Measurements from ENCODE around the gene UBXN6.

The UBXN6 gene, protein sequence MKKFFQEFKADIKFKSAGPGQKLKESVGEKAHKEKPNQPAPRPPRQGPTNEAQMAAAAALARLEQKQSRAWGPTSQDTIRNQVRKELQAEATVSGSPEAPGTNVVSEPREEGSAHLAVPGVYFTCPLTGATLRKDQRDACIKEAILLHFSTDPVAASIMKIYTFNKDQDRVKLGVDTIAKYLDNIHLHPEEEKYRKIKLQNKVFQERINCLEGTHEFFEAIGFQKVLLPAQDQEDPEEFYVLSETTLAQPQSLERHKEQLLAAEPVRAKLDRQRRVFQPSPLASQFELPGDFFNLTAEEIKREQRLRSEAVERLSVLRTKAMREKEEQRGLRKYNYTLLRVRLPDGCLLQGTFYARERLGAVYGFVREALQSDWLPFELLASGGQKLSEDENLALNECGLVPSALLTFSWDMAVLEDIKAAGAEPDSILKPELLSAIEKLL

DNA sequence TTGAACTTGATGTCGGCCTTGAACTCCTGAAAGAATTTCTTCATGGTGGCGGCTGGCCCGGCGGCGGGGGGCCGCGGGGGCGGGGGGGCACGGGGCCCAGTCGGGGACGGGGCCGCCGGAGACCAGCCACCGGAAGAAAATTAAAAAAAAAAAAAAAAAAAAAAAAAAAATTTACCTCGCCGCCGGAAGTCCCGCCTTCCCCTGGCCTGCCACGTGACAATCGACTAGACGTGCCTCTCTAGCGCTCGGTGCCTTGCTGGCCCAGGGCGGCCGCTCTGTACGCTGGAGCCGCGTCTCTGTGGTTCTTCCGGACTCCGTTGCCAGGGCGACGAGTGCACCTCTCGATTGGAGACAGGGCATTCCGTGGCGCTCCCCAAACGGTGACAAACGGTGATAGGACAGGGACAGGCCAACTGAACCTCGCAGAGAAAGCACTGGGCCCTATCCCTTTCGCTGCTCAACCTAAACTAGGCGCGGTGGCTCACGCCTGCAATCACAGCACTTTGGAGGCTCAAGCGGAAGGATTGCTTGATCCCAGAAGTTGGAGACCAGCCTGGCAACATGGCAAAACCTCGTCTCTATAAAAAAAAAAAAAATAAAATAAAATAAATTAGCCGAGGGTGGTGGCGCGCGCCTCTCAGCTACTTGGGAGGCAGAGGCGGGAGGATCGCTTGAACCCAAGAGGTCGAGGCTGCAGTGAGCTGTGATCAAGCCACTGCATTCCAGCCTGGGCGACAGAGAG is at the start of gene UBXN6:
Gene UBXN6, minus strand, starts transcription at position 141 of the 742 bp plus-strand sequence. Its CDS starts 97 bp downstream, at position 44.
- peak; percentile 96 for DNase-seq

DNA sequence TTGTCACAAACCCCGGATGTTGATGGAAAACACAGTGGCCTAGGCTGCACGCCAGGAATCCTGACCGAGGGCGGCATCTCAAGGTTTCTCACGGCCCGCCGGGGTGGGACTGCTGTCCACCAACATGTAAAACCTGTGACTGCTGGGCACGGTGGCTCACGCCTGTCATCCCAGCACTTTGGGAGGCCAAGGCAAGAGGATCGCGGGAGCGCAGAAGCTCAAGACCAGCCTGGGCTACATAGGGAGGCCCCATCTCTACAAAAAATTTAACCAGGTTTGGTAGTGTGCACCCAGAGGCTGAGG is 49.5 kb upstream of the UBXN6 start:
- no peak for DNase-seq

DNA sequence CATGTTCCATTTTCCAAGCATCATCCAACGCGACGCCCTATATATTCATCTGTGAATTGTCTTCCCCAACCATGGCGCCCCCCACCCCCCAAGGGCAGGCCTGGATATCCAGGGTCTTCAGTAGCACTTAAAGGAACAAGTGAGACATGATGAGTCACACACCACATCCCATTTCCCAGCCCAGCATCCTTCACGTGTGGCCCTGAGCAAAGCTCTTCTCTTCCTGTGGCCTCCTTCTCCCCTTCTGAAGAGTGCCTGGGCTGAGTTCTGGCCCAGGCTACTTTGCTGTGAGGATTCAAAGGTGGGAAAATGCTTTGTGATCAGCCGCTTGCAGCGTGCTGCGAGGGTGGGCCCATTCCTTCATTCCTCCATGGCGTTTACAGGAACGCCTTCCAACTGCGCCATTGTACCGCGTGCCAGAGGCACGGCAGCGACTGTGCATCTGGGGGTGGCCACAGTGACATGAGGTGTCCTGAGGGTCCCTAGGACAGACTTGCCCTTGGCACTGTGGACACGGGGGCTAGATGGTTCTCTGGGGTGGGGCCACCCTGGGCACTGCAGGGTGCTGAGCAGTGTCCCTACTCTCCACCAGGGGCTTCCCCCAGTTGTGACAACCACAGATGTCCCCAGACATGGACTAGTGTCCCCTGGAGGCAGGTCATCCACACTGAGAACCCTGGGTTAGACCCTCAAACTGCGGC is 49.0 kb upstream of the UBXN6 start:
- no peak for DNase-seq

DNA sequence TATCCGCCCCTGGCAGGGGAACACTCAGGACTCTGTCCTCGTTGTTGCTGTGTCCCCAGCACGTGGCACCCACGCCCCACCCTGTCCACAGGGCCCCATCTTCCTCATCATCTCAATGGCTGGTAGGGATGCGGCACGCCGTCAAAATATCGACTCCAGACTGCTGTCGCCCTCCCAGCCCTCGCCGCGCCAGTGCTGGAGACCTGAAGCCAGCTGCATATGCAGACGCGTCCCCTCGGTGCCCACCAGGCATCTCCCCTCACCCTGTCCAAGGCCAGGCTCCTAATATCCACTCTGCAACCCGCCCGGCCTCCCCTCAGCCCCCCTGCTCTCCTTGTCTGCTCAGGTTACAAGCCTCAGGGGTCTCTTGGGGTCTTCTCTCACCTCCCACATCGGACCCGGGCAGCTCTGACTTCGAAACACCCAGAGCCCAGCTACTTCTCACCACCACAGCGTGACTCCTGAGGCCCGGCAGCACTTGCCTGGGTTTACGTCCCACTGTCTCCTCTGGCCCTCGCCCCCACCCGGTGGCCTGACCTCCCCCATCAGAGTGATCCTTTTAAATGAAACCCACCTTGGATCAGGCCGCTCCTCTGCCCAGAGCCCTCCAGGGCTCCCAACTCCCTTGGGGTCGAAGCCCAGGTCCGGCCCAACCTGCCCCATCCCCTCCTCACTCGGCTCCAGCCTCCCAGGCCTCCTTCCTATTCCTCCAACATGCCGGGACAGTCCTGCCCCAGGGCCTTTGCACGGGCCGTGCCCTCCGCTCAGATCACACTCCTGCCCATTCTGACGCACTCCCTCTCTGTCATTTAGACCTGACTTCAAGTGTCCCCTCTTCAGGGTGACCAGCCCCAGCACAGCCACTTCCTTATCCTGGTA is 48.2 kb upstream of the UBXN6 start:
- DNase-seq, result no peak

DNA sequence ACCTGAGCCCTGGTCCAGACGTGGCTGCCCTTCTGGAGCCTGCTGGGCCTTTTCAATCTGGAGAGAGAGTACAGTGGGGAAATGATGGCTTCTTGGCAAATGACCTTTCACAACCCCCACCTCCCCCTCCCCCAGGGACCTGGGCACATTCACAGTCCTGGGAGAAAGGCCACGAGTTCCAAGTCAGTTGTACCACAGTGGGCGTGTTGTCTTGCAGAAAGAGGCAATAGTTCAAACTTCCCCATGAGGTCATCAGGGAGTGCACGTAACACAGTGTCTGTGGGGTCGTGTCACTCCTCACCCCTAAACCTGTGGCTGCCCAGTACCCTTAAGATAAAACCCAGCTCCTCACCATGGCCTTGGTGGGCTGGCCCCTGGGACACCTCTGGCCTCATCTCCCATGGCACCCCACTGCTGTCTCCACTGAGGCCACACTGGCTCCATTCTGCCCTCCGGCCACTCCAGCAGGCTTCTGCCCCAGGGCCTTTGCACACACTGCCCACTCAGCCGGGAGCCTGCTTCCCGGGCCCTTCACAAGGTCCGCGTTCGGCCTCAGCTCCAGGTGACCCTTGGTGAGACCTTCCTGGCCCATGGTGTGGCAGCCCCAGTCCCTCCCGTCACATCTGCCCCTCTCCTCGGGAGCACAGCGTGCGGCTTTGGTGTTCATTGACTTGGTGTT is 47.4 kb upstream of the UBXN6 start:
- no peak for DNase-seq

DNA sequence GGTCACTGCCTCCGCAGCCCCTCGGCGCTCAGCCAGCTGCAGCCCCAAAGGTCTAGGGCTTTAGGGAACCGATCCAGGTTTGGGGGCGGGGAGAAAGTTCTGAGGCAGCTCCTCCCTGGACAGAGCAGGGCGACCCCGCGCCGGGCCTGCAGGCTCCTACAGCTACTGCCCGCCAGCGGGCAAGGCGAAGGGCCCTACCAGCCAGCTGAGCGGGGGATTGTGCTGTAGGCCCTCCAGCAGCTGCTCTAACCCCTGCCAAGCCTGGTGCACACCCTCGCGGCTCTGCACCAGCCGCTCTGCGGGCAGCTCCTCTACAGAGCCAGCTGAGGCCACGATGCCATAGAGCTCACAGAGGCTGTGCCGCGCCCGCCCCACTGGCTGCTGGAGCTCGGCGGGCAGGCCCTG is 46.7 kb upstream of the UBXN6 start:
- no peak for DNase-seq

DNA sequence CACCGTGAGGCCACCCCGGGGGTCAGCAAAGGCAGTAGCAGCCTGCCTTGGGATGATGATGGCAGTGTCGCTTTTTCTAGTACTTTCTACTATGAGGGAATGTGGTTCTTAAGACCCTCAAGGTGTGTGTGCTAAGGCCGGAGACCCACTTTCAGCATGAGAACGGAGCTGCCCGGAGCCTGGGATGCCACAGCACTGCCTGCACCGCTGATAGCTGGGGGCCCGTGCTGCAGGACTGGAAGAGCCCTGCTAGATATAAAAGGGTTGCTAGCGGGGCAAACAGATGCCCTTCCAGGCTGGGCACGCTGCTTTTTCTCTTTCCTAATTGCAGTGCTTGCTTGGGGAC is 46.2 kb upstream of the UBXN6 start:
- no peak for DNase-seq

DNA sequence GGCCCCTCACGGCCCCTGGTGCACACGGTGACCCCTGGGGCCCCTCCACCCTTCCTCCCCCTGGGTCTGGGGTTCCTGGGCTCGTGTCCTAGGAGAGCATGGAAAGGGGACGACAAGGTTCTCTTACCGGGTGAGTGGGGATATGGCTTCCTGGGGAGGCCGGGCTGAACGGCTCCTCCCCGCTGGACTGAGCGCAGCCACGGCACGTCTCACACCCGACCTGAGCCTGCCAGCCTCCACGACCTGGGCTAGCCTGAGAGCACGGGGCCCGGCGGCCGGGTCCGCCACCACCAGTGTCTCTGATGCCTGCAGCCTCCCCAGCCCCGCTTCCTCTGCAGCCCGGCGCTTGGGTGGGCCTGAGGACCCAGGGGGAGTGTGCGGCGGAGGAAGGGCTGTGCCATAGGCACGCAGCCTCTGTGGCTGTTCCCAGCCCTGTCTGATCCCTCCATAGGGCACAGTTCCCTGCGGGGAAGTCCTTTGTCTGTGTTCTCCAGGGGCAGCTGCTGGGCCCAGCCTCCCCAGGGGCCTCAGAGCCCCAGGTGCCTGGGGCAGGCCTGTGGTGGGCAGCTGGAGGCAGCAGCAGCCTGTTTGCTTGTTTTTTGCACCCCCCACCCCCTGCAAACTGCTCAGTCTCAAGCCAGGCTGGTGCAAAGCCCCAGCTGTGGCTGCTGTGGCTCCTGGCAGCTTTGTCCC is 45.7 kb upstream of the UBXN6 start:
- no peak for DNase-seq

DNA sequence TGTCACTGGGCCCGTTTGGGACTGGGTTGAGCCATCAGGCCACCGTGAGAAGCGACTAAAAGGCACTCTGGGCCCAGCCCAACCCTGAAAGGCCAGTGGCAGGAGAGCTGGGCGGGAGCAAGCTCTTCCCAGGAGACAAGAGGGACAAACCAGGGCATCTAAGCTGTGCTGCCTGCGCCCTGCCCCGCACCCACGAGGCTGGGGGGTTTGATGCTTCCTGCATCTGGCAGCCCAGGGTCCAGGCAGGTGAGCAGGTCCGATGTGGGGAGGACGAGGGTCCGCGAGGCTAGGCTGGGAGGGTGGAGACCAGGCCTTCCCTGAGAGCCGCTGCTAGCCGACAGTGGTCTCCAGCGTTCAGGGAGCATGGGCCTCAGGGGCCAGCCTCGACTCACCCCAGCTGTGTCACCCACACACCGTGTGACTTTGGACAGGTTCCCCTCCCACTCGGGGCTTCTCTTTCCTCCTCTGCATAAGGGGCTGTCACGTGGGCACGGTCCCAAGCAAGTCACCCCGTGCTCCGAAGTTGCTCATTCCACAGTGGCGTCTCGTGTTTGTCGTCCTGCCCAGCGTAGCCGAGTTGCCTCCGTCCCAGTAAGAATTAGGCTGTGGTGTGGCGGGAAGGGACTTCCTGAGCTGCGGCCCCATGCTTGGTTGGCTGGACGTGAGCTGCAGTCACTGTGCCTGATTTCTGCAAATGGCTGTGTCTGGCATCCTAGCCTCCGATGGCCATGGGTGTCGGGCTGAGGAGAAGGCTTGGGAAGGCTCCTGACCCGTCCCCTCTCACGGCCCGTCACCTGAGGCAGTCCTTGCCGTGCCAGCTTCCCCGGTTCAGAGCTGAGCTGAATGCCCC is 44.9 kb upstream of the UBXN6 start:
- no peak for DNase-seq

DNA sequence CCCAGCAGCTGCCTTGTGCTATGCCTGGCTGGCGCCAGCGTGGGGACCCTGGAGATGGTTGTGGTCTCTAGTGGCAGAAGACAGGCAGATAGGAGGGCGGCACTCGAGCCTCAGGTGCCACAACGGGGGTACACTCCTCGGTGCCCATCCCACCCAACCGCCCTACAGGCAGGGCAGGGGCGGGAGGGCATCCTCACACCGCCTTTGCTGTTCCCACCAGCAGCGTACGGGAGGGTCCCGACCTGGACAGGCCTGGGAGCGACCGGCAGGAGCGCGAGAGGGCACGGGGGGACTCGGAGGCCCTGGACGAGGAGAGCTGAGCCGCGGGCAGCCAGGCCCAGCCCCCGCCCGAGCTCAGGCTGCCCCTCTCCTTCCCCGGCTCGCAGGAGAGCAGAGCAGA is 44.1 kb upstream of the UBXN6 start:
- DNase-seq, result no peak

DNA sequence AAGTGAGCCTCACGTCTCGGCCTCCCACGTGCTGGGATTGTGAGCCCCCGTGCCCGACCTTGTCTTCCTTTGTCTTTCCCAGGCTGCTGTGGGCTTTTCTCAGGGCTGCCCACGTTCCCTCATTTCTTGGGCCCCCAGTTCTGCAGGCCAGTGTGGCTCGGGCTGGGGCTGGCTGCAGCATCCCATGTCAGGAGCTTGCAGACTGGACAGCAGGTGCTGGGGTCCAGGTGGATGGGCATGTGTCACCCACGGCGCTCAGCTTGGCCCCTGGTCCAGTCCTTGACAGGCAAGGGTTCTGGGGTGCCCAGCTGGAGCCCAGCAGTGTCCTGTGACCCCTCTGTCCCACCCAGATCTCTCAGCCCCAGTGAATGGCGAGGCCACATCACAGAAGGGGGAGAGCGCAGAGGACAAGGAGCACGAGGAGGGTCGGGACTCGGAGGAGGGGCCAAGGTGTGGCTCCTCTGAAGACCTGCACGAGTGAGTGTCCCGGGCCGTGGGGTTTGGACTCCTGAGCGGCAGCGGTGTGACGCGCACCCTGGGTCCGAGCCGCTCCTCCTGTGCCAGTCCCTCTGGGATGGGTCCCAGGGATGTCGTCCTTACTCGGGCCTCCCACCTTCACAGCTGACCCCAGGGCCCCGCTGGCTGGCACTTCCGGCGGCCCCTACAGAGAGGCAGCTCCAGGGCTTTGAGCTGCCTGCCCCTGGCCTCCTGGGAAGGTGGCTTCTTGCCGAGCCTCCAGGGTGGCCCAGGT is 43.4 kb upstream of the UBXN6 start:
- DNase-seq, result no peak

DNA sequence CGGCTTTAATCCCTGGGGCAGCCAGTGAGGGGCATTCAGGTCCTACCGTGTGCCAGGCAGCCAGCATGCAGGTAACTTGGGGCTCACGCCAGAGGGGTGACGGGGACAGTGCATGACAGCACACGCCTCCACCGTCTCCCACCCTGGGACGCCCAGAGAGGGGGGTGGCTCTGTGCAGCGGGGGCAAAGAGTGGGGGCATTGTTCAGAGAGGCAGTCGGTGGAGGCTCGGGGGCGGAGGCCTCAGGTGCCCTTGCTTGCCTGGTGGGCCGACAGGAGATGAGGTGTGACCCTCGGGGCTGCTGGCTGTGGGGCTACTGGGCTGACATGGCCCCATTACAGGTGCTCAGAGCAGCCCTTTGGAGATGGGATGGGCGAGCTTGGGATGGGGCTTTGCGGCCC is 42.3 kb upstream of the UBXN6 start:
- no peak for DNase-seq

DNA sequence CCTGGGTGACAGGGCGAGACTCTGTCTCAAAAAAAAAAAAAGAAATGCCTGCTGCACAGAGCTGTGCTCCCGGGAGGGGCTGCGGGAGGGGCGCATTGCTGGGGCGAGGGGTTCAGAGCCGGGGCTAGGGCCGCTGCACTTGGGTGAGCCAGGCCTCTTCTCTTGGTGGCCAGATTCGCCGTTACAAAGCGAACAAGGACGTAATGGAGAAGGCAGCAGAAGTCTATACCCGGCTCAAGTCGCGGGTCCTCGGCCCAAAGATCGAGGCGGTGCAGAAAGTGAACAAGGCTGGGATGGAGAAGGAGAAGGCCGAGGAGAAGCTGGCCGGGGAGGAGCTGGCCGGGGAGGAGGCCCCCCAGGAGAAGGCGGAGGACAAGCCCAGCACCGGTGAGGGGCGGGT is 41.7 kb upstream of the UBXN6 start:
- DNase-seq, result no peak

DNA sequence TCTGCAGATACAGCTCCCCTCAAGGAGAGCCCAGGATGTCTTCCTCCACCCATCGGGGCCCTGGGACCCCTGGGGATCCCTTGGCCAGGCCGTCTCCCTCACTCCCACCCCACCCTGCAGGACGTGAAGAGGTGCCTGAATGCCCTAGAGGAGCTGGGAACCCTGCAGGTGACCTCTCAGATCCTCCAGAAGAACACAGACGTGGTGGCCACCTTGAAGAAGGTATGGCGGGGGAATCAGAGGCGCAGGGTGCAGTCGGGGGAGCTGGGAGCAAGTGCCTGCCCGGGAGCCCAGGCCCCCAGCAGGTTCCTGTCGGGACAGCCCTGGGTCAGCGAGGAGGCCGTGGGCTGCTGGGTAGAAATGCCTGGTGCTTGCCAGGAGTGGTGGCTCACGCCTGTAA is 41.1 kb upstream of the UBXN6 start:
- DNase-seq, result no peak

DNA sequence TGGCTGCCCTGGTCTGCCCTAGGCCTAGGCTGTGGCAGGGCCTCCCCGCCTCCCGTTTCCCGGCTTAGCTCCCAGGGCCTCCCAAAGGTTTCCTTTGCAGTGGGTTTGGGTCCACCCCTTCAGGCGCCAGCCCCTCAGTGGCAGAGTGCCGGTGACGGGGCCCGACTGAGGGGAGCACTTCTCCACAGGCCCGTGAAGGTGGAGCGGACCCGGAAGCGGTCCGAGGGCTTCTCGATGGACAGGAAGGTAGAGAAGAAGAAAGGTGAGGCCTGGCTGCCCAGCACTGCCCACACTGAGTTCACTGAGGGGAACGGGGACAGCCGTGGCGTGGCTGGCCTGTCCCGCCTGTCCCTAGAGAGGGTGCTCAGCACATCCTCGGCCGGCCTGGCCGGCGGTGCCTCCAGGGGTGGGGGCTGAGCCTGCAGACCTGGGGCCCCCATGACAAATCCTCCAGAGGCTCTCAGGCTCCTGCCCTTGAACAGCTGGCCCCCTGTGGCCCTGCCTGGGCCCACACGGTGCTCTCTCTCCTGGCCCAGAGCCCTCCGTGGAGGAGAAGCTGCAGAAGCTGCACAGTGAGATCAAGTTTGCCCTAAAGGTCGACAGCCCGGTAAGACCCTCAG is 40.3 kb upstream of the UBXN6 start:
- DNase-seq, result no peak

DNA sequence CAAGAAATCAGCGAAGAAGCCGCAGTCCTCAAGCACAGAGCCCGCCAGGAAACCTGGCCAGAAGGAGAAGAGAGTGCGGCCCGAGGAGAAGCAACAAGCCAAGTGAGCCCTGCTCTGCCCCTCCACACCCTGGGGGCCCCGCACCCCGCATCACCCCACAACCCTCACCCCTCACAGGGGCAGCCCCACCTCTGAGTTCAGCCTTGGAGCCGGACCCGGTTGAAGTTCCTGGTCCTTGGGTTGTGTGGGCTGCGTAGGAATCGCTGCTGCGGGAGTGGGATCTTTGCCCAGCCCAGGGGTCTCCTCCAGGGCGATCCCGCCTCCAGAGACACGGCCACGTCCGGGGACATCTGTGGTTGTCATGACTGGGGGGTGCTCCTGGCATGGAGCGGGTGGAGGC is 38.7 kb upstream of the UBXN6 start:
- DNase-seq, result no peak

DNA sequence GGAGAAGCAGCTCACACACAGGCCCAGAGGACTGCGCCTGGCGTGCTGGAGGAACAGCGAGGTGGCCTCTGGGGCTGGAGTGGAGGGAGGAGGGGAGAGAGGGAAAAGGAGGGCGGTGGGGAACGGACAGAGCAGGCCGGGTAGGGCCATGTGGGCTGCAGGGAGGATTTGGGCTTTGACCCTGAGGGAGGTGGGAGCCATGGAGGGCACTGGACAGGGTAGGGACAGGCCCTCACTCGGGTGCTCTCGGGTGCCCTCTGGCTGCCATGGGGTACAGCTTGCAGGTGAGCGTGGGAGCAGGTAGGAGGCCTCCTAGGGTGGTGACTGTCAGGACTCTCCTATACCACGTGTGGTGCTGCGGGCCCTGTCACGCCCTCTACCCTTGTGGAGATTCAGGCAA is 37.9 kb upstream of the UBXN6 start:
- DNase-seq, result no peak

DNA sequence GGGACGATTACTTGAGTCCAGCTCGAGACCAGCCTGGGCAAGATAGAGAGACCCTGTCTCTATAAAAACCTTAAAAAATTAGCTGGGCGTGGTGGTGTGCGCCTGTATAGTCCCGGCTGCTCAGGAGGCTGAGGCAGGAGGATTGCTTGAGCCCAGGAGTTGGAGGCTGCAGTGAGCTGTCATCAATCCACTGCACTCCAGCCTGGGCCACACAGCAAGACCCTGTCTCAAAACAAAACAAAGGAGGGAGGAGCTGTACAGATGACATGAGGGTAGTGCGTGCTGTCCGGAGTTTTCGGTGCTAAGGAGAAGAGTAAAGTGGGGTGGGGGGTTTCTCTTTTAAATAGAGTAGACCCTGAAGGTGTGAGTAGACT is 37.1 kb upstream of the UBXN6 start:
- DNase-seq, result no peak

DNA sequence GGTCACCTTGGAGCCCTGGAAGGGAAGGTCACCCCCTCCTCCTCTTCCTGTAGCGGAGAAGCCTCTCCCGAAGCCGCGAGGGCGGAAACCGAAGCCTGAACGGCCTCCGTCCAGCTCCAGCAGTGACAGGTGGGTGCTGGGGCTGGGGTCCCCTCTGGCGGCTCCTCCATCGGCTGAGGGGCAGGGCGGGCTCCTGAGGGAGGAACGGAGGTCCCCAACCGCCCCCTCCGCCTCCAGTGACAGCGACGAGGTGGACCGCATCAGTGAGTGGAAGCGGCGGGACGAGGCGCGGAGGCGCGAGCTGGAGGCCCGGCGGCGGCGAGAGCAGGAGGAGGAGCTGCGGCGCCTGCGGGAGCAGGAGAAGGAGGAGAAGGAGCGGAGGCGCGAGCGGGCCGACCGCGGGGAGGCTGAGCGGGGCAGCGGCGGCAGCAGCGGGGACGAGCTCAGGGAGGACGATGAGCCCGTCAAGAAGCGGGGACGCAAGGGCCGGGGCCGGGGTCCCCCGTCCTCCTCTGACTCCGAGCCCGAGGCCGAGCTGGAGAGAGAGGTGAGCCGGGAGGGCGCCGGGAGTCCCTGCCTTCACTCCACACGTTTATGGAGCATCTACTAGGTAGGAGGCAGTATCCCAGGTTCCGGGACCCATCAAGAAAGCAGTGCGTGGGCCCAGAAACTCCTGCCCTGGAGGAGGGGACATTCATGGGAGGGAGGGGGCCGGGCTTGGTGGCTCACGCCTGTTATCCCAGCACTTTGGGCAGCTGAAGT is 36.5 kb upstream of the UBXN6 start:
- DNase-seq, result no peak

All from NCI-H1105 treated with DMSO at 0.1 percent for 48 hours (cell line).